Stimulated activated CD8-positive, alpha-beta memory T cell treated with anti-CD3 and anti-CD28 coated beads, Interleukin-7, amount 100 ng/mL, for 4 hours (primary cell): ENCODE measurements around the gene PRSS38.

Source experiments
- DNase-seq, 2 donors: peaks; one replicate each; pipeline ENCODE4 v3.0.0-alpha.2; 2020; ENCODE audit warnings: low read depth in 2 of 2

The PRSS38 gene

GRCh38 chr1:227793079-227793947, 22.2 kb upstream of the PRSS38 start:
- no peak for DNase-seq

GRCh38 chr1:227793948-227794816, 21.3 kb upstream of the PRSS38 start:
- DNase-seq, result no peak

GRCh38 chr1:227794817-227795192, 20.7 kb upstream of the PRSS38 start:
- no peak for DNase-seq

- DNase-seq, result no peak
Measured at GRCh38 chr1:227795732-227796131, 19.7 kb upstream of the PRSS38 start.

- no peak for DNase-seq
Measured at GRCh38 chr1:227796359-227796915, 19.0 kb upstream of the PRSS38 start.

- no peak for DNase-seq
Measured at GRCh38 chr1:227797144-227797543, 18.3 kb upstream of the PRSS38 start.

- DNase-seq, result no peak
Measured at GRCh38 chr1:227797625-227798024, 17.9 kb upstream of the PRSS38 start.

GRCh38 chr1:227798078-227798802, 17.2 kb upstream of the PRSS38 start:
- DNase-seq, result no peak

GRCh38 chr1:227799756-227800155, 15.7 kb upstream of the PRSS38 start:
- no peak for DNase-seq

GRCh38 chr1:227803933-227804332, 11.5 kb upstream of the PRSS38 start:
- DNase-seq, result no peak

GRCh38 chr1:227805606-227806197, 9.8 kb upstream of the PRSS38 start:
- no peak for DNase-seq

- no peak for DNase-seq
Measured at GRCh38 chr1:227808566-227808965, 6.9 kb upstream of the PRSS38 start.

GRCh38 chr1:227809026-227809425, 6.4 kb upstream of the PRSS38 start:
- no peak for DNase-seq

GRCh38 chr1:227813962-227814361, 1.5 kb upstream of the PRSS38 start:
- no peak for DNase-seq

GRCh38 chr1:227816750-227817446, 1.4 kb downstream of the PRSS38 start:
- DNase-seq, result no peak

GRCh38 chr1:227823537-227823936, 8.1 kb downstream of the PRSS38 start:
- DNase-seq, result no peak

GRCh38 chr1:227824204-227824603, 8.7 kb downstream of the PRSS38 start:
- DNase-seq, result no peak

- no peak for DNase-seq
Measured at GRCh38 chr1:227828786-227829185, 13.3 kb downstream of the PRSS38 start.

- no peak for DNase-seq
Measured at GRCh38 chr1:227838181-227838580, 22.7 kb downstream of the PRSS38 start.

- no peak for DNase-seq
Measured at GRCh38 chr1:227841096-227841495, 25.6 kb downstream of the PRSS38 start.
